H1 (cell line): ENCODE data around the gene KIF13A. TPM values are rescaled to one million over a fixed set of nuclear protein-coding genes. Genes with fewer than 3 reads are reported as not detected.

ENCODE experiments used
- BACH1 ChIP-seq: IDR thresholded peaks from 2 replicates; pipeline ENCODE4 v1.6.1; 2012; ENCODE audit warnings: low read length, improper control_type of control experiment
- CREB1 ChIP-seq: IDR thresholded peaks from 2 replicates; pipeline ENCODE4 v1.6.1; 2012; ENCODE audit warnings: inconsistent platforms
- CTBP2 ChIP-seq: IDR thresholded peaks from 2 replicates; pipeline ENCODE4 v1.7.0; 2011; ENCODE audit warnings: borderline replicate concordance, mild to moderate bottlenecking, moderate library complexity, mixed read lengths, low read length; ENCODE audit not compliant: insufficient read depth, insufficient read length
- SRF ChIP-seq: IDR thresholded peaks from 2 replicates; pipeline ENCODE4 v1.6.1; 2011; ENCODE audit warnings: mild to moderate bottlenecking, low read depth, low read length, moderate library complexity
- TCF12 ChIP-seq: IDR thresholded peaks from 2 replicates; pipeline ENCODE4 v1.6.1; 2011; ENCODE audit warnings: low read depth, mild to moderate bottlenecking, low read length
- polyA plus RNA-seq, 7 experiments: library from polyadenylated mRNA; depleted of rRNA in 3 of 7; stranded (reverse) in 5 of 7; unstranded in 2 of 7; fragments of >200 nt in 5 of 7; fragments of 200-250 nt in 2 of 7; gene quantifications; 1 replicate in 5 of 7; 2 replicates in 1 of 7; 4 replicates in 1 of 7; pipeline versions ENCODE4 v1.2.1 to v1.2.3, GENCODE V29; 2011 to 2013; ENCODE audit warnings: missing spikeins in 2 of 7, mixed read lengths in 2 of 7
- total RNA-seq: library from RNA; stranded (reverse); fragmentation: NEBNext Ultra II Directional; extraction: Animal tissue kit (Norgen Biotek cat#: 25700); gene quantifications from 2 replicates; pipeline ENCODE4 v1.2.1, GENCODE V29; 2021
- TF ChIP-seq, protein P1 (sequence below): IDR thresholded peaks from 2 replicates; pipeline ENCODE4 v1.6.1; 2012; ENCODE audit warnings: inconsistent platforms

Gene KIF13A
- total and polyA plus RNA-seq, 2 of the 8 experiments (the other 6 are each of a cell fraction or from before 2014, with no cell fraction given), result 14.7 to 40.8 TPM

DNA sequence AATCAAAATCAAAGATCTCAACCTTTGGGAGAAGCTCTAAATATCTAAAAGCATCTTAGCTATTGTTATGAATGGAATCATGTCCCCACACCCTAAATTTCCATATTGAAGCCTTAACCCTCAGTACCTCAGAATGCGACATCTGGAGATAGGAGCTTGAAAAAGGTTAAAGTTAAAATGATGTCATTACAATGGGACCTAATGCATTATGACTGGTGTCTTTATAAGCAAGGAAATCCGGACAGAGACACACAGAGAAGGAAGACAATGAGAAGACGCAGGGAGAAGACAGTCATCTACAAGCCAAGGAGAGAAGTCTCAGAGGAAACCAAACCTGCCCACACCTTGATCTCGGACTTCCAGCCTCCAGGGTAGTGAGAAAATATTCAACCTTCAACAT, 46.1 kb downstream of the KIF13A start (continued):
- TF ChIP-seq CTBP2, result no peak
- TF ChIP-seq, protein P1, sequence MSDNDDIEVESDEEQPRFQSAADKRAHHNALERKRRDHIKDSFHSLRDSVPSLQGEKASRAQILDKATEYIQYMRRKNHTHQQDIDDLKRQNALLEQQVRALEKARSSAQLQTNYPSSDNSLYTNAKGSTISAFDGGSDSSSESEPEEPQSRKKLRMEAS, result no peak
- no peak for TF ChIP-seq TCF12
- no peak for TF ChIP-seq BACH1
- no peak for TF ChIP-seq SRF
- no peak for TF ChIP-seq CREB1
